ENCODE data around the gene BOC. TPM values are rescaled to one million over a fixed set of nuclear protein-coding genes. Genes with fewer than 3 reads are reported as not detected.
A peak's percentile ranks its signal among the peaks of the same experiment; 100 is the strongest.

Gene BOC
- total and polyA plus RNA-seq, 2 experiments from 2014 or later = 18.4 to 21.6 TPM

DNA sequence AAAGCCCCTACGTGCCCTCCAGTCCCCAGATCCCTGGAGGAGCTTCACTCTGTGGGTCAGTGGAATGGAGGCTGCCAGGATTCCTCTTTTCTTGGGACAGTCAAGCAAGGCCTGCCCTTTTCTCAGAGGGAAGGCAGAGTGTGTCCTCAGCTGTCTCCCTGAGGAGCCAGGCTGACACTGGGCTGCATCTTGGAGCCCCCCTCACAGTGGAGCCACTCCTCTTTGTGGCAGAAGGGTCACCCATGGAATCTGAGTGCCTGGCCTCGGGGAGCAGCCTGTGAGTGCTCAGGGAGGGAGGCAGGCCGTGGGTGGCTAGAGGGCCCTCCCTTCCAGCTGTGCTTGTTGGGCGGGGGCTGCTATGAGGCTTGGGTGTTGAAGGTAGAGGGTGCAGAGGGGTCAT is 41.2 kb downstream of the BOC start:
- H3K79me2 ChIP-seq (ENCODE audit: insufficient read depth) = 0 out of 2 replicates have a peak, but pooled peaks cover 3% of the 10 kb centered on the region
- WGBS, 2 experiments (ENCODE audit: low coverage in 1 of 2, low lambda C conversion rate in 2 of 2, missing lambda C conversion rate in 2 of 2) = 98 to 100% methylated on average over 4 of the region's 4 CpGs
- no peak for TF ChIP-seq EZH2 (IDR thresholded peaks at IDR 0.05; ENCODE audit: insufficient read depth, poor library complexity, severe bottlenecking)
- TF ChIP-seq EZH2phosphoT487 (IDR thresholded peaks at IDR 0.05; ENCODE audit: insufficient read depth, low read depth) = no peak
- peaks cover 23% of the 10 kb centered on the region for H3K4me1 ChIP-seq (ENCODE audit: insufficient read depth)
- H3K27ac ChIP-seq = no peak overlapping the region
- no peak overlapping the region for H3K4me3 ChIP-seq
- H3K9ac ChIP-seq = no peak overlapping the region
- H3K27me3 ChIP-seq (replicated peaks; ENCODE audit: insufficient read depth) = no peaks in the 10 kb centered on the region
- no peak for DNase-seq
- H3K9me2 ChIP-seq (ENCODE audit: insufficient read depth) = no peaks in the 10 kb centered on the region
- peaks cover 32% of the 10 kb centered on the region for H3F3A ChIP-seq (ENCODE audit: insufficient read depth)
- H2AFZ ChIP-seq = no peak overlapping the region
- H3K4me2 ChIP-seq (ENCODE audit: unreplicated experiment) = no peak overlapping the region
- no peaks in the 10 kb centered on the region for H4K20me1 ChIP-seq (ENCODE audit: insufficient read depth)
- no peaks in the 10 kb centered on the region for H3K9me3 ChIP-seq (ENCODE audit: low read depth)
- in situ Hi-C loops (cut with MboI) = no loop called here
- 0 out of 2 replicates have a peak, but pooled peaks cover 6% of the 10 kb centered on the region for H3K36me3 ChIP-seq (ENCODE audit: low read depth)

DNA sequence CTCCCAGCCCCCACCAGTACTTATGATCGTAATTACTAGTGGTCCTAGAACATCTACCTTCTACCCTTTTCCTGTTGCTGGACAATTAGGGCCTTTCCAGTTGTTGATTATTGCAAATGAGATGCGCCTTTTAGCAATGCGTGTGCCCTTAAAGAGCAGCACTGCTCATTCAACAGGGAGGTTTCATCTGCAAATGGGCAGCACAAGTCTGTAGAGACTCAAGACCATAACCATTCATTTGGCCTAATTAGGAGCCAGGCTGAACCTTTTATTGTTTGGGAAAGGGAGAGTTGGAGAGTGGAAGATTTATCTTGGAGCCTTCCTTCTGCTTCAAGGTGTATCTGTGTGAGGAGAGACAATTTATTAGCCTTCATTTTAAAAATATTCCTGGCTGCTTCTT is 42.3 kb downstream of the BOC start:
- Histone ChIP-seq H3K27me3 (replicated peaks; ENCODE audit: insufficient read depth) (no peaks in the 10 kb centered on the region), H3K79me2 (ENCODE audit: insufficient read depth) (no peaks in the 10 kb centered on the region), H3K4me2 (ENCODE audit: unreplicated experiment) (no peak overlapping the region), H3K9me2 (ENCODE audit: insufficient read depth) (no peaks in the 10 kb centered on the region), H3K4me3 (no peak overlapping the region), H3K27ac (no peak overlapping the region), H3K9me3 (ENCODE audit: low read depth) (no peaks in the 10 kb centered on the region), H3K4me1 (ENCODE audit: insufficient read depth) (peaks cover 23% of the 10 kb centered on the region), H3K36me3 (ENCODE audit: low read depth) (0 out of 2 replicates have a peak, but pooled peaks cover 6% of the 10 kb centered on the region), H2AFZ (no peak overlapping the region), H3F3A (ENCODE audit: insufficient read depth) (peaks cover 29% of the 10 kb centered on the region), H4K20me1 (ENCODE audit: insufficient read depth) (no peaks in the 10 kb centered on the region), H3K9ac (no peak overlapping the region)
- TF ChIP-seq EZH2 (IDR thresholded peaks at IDR 0.05; ENCODE audit: insufficient read depth, poor library complexity, severe bottlenecking) = no peak
- no peak for TF ChIP-seq EZH2phosphoT487 (IDR thresholded peaks at IDR 0.05; ENCODE audit: insufficient read depth, low read depth)
- no peak for DNase-seq
- 88 to 94% methylated on average over 3 of the region's 3 CpGs for WGBS, 2 experiments (ENCODE audit: low coverage in 1 of 2, low lambda C conversion rate in 2 of 2, missing lambda C conversion rate in 2 of 2)
- in situ Hi-C loops (cut with MboI) = no loop called here

DNA sequence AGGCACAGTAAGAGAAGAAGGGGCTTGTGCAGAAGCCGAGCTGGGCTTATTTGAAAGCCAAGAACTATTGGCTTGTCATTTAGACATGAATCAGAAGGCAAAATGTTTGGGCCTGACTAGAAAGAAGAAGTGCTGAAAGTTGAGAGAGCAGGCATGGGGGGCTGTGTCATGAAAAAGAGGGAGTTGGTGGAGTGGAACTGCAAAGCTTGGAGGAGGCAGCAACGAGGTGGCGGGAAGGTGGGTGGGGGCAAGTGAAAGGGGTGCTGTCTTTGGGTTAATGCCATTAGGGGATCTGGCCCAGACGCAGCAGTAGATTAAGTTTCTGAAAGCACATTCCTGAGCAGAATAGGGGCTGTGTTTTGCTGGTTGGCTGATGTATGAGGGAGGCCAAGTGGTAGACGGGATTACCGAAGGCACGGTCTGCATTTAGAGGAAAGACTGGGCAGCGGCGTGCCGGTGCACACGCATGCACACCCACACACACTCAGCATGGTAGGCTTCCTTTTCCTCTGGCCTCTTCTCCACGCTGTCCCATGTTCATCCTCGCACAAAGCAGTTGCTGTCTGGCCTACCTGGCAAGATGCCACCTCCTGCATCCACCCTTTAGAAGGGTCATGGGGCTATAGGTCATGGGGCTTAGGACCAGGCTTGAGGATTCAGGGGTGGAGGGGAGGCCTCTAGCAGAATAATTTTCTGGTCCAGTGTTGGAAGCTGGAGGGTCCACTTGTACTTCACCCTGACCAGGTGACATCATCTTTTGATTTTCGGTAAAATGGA is 43.0 kb downstream of the BOC start:
- no peak for DNase-seq
- TF ChIP-seq EZH2 (IDR thresholded peaks at IDR 0.05; ENCODE audit: insufficient read depth, poor library complexity, severe bottlenecking) (no peak), EZH2phosphoT487 (IDR thresholded peaks at IDR 0.05; ENCODE audit: insufficient read depth, low read depth) (no peak)
- Histone ChIP-seq H3K79me2 (ENCODE audit: insufficient read depth) (no peaks in the 10 kb centered on the region), H3K9ac (no peak overlapping the region), H3K9me3 (ENCODE audit: low read depth) (no peaks in the 10 kb centered on the region), H2AFZ (no peak overlapping the region), H3K9me2 (ENCODE audit: insufficient read depth) (no peaks in the 10 kb centered on the region), H4K20me1 (ENCODE audit: insufficient read depth) (no peaks in the 10 kb centered on the region), H3K27me3 (replicated peaks; ENCODE audit: insufficient read depth) (no peaks in the 10 kb centered on the region), H3F3A (ENCODE audit: insufficient read depth) (peaks cover 24% of the 10 kb centered on the region), H3K27ac (no peak overlapping the region), H3K4me1 (ENCODE audit: insufficient read depth) (peaks cover 19% of the 10 kb centered on the region), H3K36me3 (ENCODE audit: low read depth) (0 out of 2 replicates have a peak, but pooled peaks cover 6% of the 10 kb centered on the region), H3K4me3 (no peak overlapping the region), H3K4me2 (ENCODE audit: unreplicated experiment) (no peak overlapping the region)
- WGBS, 2 experiments (ENCODE audit: low coverage in 1 of 2, low lambda C conversion rate in 2 of 2, missing lambda C conversion rate in 2 of 2) = 55 to 62% methylated on average over 14 of the region's 14 CpGs
- in situ Hi-C loops (cut with MboI) = no loop called here

DNA sequence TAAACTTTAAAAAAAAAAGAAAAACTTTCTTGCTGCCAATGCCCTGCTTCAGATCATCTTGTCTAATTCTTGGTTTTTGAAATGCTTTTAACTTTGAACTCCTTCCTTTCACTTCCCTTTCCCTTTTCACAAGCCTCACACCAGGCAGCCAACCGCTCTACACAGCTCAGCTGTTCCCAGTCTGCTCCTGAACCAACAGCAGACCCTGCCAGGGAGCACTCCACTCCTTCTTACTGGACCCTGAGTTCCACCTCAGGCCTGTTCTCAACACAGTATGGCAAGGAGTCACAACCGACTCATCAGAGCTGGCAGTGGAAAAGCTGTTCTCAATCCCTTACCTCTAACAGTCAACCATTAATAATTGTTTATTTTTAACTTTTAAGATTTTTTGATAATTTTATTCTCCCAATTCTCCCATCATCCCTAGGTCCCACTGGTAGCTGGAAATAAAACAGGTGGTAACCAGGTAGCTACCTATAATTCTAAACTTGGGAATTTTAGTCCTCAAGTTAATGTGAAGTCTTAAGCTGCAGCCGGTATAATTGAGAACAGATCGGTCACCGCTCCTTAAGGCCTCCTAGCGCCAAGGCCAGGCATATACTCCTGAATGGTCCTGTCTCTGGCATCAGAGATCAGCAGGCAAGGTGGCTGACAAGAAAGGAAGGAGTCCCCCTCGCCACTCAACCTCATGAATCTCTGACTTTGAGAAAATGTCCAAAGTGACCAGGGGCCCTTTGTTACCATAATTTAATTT is 43.9 kb downstream of the BOC start:
- H3K9ac ChIP-seq = no peak overlapping the region
- H3F3A ChIP-seq (ENCODE audit: insufficient read depth) = peaks cover 15% of the 10 kb centered on the region
- H2AFZ ChIP-seq = no peak overlapping the region
- TF ChIP-seq EZH2phosphoT487 (IDR thresholded peaks at IDR 0.05; ENCODE audit: insufficient read depth, low read depth) (no peak), EZH2 (IDR thresholded peaks at IDR 0.05; ENCODE audit: insufficient read depth, poor library complexity, severe bottlenecking) (no peak)
- H3K9me2 ChIP-seq (ENCODE audit: insufficient read depth) = no peaks in the 10 kb centered on the region
- H3K4me2 ChIP-seq (ENCODE audit: unreplicated experiment) = no peak overlapping the region
- peaks cover 14% of the 10 kb centered on the region for H3K4me1 ChIP-seq (ENCODE audit: insufficient read depth)
- no peaks in the 10 kb centered on the region for H4K20me1 ChIP-seq (ENCODE audit: insufficient read depth)
- peak; percentile 61 for DNase-seq
- 66 to 71% methylated on average over 7 of the region's 7 CpGs for WGBS, 2 experiments (ENCODE audit: low coverage in 1 of 2, low lambda C conversion rate in 2 of 2, missing lambda C conversion rate in 2 of 2)
- no peaks in the 10 kb centered on the region for H3K27me3 ChIP-seq (replicated peaks; ENCODE audit: insufficient read depth)
- in situ Hi-C loops (cut with MboI) = no loop called here
- H3K79me2 ChIP-seq (ENCODE audit: insufficient read depth) = no peaks in the 10 kb centered on the region
- no peaks in the 10 kb centered on the region for H3K9me3 ChIP-seq (ENCODE audit: low read depth)
- H3K4me3 ChIP-seq = no peak overlapping the region
- 0 out of 2 replicates have a peak overlapping the region, but pooled peaks have one; percentile 28 for H3K27ac ChIP-seq
- H3K36me3 ChIP-seq (ENCODE audit: low read depth) = 0 out of 2 replicates have a peak, but pooled peaks cover 6% of the 10 kb centered on the region
